Muscle layer of colon (tissue), 2 donors: ENCODE results near the gene KRT5.
"Not testable (repeated sequence)": the region's sequence is repeated elsewhere in the genome, so short reads cannot be mapped to it uniquely, and the experiment has no call there.

ENCODE experiments used
- H3K27ac ChIP-seq: one replicate; pipeline ENCODE4 v1.7.0; 2013; ENCODE audit warnings: low read depth, mild to moderate bottlenecking, low read length, moderate library complexity
- H3K27me3 ChIP-seq, 2 donors: one replicate each; pipeline ENCODE4 v1.7.0; 2013; ENCODE audit warnings: low read length in 2 of 2, mild to moderate bottlenecking in 2 of 2; ENCODE audit not compliant: insufficient read depth in 2 of 2, control insufficient read depth in 1 of 2
- H3K36me3 ChIP-seq: one replicate; pipeline ENCODE4 v1.7.0; 2013; ENCODE audit warnings: mild to moderate bottlenecking, low read length; ENCODE audit not compliant: insufficient read depth
- H3K4me1 ChIP-seq: one replicate; pipeline ENCODE4 v1.7.0; 2013; ENCODE audit warnings: mild to moderate bottlenecking, low read length; ENCODE audit not compliant: insufficient read depth
- H3K4me3 ChIP-seq, 2 donors: one replicate each; pipeline ENCODE4 v1.7.0; 2013; ENCODE audit warnings: low read length in 2 of 2, low read depth in 1 of 2, mild to moderate bottlenecking in 1 of 2, moderate library complexity in 1 of 2
- H3K9ac ChIP-seq: one replicate; pipeline ENCODE4 v1.7.0; 2013; ENCODE audit warnings: low read length
- H3K9me3 ChIP-seq: one replicate; pipeline ENCODE4 v1.7.0; 2013; ENCODE audit warnings: mild to moderate bottlenecking, low read length
- donor health status: abdominal sarcoma.
- donor health status: Adenocarcinoma of cecum.

Gene KRT5

GRCh38 chr12:52517005-52517835, 3.0 kb downstream of the KRT5 start:
- H3K4me3 ChIP-seq = no peak overlapping the region
- H3K4me1 ChIP-seq = peaks cover 23% of the 10 kb centered on the region
- no peaks in the 10 kb centered on the region for H3K9me3 ChIP-seq
- H3K27ac ChIP-seq = no peak overlapping the region
- no peaks in the 10 kb centered on the region for H3K36me3 ChIP-seq
- H3K9ac ChIP-seq = no peak overlapping the region
- H3K27me3 ChIP-seq = no peaks in the 10 kb centered on the region

GRCh38 chr12:52515927-52516831, 4.0 kb downstream of the KRT5 start:
- Histone ChIP-seq H3K27me3 (no peaks in the 10 kb centered on the region), H3K27ac (no peak overlapping the region), H3K9ac (no peak overlapping the region)

GRCh38 chr12:52515319-52515646, 4.9 kb downstream of the KRT5 start:
- H3K9ac ChIP-seq = no peak overlapping the region
- H3K27ac ChIP-seq = no peak overlapping the region
- H3K27me3 ChIP-seq = no peaks in the 10 kb centered on the region
- H3K4me3 ChIP-seq = no peak overlapping the region
- H3K36me3 ChIP-seq = no peaks in the 10 kb centered on the region
- H3K4me1 ChIP-seq = peaks cover 6% of the 10 kb centered on the region
- no peaks in the 10 kb centered on the region for H3K9me3 ChIP-seq

More at GRCh38 chr12:52515927-52516831, 4.0 kb downstream of the KRT5 start:
- Histone ChIP-seq H3K36me3 (no peaks in the 10 kb centered on the region), H3K4me3 (no peak overlapping the region), H3K9me3 (no peaks in the 10 kb centered on the region), H3K4me1 (peaks cover 13% of the 10 kb centered on the region)

- Histone ChIP-seq H3K36me3 (no peaks in the 10 kb centered on the region), H3K27me3 (no peaks in the 10 kb centered on the region), H3K4me1 (peaks cover 6% of the 10 kb centered on the region), H3K27ac (no peak overlapping the region), H3K4me3 (no peak overlapping the region), H3K9me3 (no peaks in the 10 kb centered on the region), H3K9ac (no peak overlapping the region)
These were observed 5.5 kb downstream of the KRT5 start for GRCh38 chr12:52514471-52515318.

- Histone ChIP-seq H3K9me3 (no peaks in the 10 kb centered on the region), H3K4me3 (no peak overlapping the region), H3K36me3 (no peaks in the 10 kb centered on the region), H3K27ac (no peak overlapping the region), H3K9ac (no peak overlapping the region), H3K4me1 (peaks cover 6% of the 10 kb centered on the region), H3K27me3 (no peaks in the 10 kb centered on the region)
These were observed 6.5 kb downstream of the KRT5 start for GRCh38 chr12:52513736-52514135.

- Histone ChIP-seq H3K9ac (no peak overlapping the region), H3K4me3 (no peak overlapping the region), H3K36me3 (no peaks in the 10 kb centered on the region), H3K9me3 (no peaks in the 10 kb centered on the region), H3K27me3 (no peaks in the 10 kb centered on the region), H3K27ac (no peak overlapping the region), H3K4me1 (no peaks in the 10 kb centered on the region)
These were observed 12.0 kb downstream of the KRT5 start for GRCh38 chr12:52508211-52508610.

- Histone ChIP-seq H3K4me3 (no peak overlapping the region), H3K9me3 (no peaks in the 10 kb centered on the region), H3K27ac (no peak overlapping the region), H3K9ac (no peak overlapping the region), H3K27me3 (no peaks in the 10 kb centered on the region), H3K36me3 (no peaks in the 10 kb centered on the region), H3K4me1 (no peaks in the 10 kb centered on the region)
These were observed 13.1 kb downstream of the KRT5 start for GRCh38 chr12:52506858-52507715.

GRCh38 chr12:52502877-52503276, 17.3 kb downstream of the KRT5 start:
- Histone ChIP-seq H3K4me3 (no peak overlapping the region), H3K9ac (no peak overlapping the region), H3K27me3 (no peaks in the 10 kb centered on the region), H3K36me3 (no peaks in the 10 kb centered on the region), H3K27ac (no peak overlapping the region), H3K9me3 (no peaks in the 10 kb centered on the region), H3K4me1 (no peaks in the 10 kb centered on the region)

GRCh38 chr12:52501490-52501889, 18.7 kb downstream of the KRT5 start:
- no peaks in the 10 kb centered on the region for H3K27me3 ChIP-seq
- H3K4me3 ChIP-seq = no peak overlapping the region
- H3K9me3 ChIP-seq = no peaks in the 10 kb centered on the region
- no peak overlapping the region for H3K27ac ChIP-seq
- H3K36me3 ChIP-seq = no peaks in the 10 kb centered on the region
- H3K4me1 ChIP-seq = peaks cover under 1% of the 10 kb centered on the region
- no peak overlapping the region for H3K9ac ChIP-seq

GRCh38 chr12:52500574-52500973, 19.6 kb downstream of the KRT5 start:
- not testable (repeated sequence) for H3K9me3 ChIP-seq, H3K9ac ChIP-seq, H3K27me3 ChIP-seq, H3K4me3 ChIP-seq, H3K4me1 ChIP-seq, H3K27ac ChIP-seq, H3K36me3 ChIP-seq
